Activated naive CD8-positive, alpha-beta T cell treated with anti-CD3 and anti-CD28 coated beads, Interleukin-2, amount 50 U/mL, for 16 hours (primary cell): ENCODE data around the gene FUT1.
"Not testable (repeated sequence)": the region's sequence is repeated elsewhere in the genome, so short reads cannot be mapped to it uniquely, and the experiment has no call there.

Experiments
- DNase-seq: peaks from one replicate; pipeline ENCODE4 v3.0.0-alpha.2; 2020; ENCODE audit warnings: low read depth, low spot score

FUT1 gene

DNA sequence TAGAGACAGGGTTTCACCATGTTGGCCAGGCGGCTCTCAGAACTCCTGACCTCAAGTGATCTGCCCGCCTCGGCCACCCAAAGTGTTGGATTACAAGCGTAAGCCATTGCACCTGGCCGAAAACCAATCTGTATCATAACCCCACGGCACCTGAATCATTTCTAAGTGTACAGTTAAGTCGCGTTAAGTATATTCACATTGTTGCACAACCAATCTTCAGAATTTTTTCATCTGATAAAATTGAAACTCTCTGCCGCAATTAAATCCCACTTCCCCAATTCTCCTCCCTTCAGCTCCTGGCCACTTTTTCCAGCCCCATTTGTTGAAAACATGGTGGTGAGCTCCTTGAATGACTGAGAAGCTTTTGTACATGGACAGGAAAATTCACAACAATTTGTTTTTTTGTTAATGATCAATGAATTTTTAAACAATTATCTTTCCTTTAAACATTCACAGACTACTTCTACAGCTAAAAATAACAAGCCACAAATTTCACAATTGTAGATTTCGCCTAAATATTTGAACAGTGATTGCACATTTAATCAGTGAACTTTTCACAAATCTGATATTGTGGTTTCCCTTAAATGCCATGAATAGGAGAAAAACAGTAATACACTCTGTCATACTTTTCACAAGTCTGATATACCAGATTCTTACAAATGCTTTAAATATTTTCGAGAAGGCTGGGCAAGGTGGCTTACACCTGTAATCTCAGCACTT lies 16.7 kb upstream of the FUT1 start:
- DNase-seq = no peak

DNA sequence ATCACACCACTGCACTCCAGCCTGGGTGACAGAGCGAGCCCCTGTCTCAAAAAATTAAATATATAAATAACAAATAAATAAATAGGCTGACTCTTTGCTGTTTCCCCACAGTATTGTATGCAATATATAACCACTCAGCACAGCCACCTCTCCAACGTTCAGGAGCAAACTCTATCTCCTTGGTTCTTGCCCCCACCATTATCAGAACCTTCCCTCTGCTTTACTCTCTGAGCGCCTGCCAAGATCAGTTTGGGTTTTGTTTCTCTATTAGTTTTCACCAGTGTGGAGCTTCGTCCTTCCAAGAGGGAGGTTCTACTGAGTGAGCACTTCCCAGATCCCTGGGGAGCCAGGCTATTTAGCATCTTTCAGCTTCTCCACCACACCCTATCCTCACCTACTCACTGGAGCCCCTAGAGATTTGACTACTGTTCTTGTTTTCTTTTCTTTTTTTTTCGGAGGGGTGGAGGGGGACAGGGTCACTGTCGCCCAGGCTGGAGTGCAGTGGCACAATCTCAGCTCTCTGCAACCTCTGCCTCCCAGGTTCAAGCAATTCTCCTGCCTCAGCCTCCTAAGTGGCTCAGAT lies 15.8 kb upstream of the FUT1 start:
- not testable (repeated sequence) for DNase-seq

GRCh38 chr19:48765816-48766215 lies 13.4 kb upstream of the FUT1 start:
- not testable (repeated sequence) for DNase-seq

GRCh38 chr19:48760504-48761205 lies 8.2 kb upstream of the FUT1 start:
- no peak for DNase-seq

DNA sequence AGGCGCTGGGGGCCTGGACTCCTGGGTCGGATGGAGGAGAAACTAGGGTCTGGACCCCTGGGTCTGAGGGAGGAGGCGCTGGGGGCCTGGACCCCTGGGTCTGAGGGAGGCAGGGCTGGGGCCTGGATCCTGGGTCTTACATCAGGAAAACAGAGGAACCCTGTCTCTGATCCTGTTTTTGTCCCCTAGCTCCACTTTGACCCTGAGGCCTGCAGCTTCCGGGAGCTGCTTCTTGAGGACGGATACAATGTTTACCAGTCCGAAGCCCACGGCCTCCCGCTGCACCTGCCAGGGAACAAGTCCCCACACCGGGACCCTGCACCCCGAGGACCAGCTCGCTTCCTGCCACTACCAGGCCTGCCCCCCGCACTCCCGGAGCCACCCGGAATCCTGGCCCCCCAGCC lies 5.3 kb upstream of the FUT1 start:
- DNase-seq = no peak

- no peak for DNase-seq
Measured at GRCh38 chr19:48757089-48757675, 4.7 kb upstream of the FUT1 start.

GRCh38 chr19:48756686-48757085 lies 4.2 kb upstream of the FUT1 start:
- no peak for DNase-seq

GRCh38 chr19:48756212-48756611 lies 3.8 kb upstream of the FUT1 start:
- DNase-seq = no peak

- DNase-seq = no peak
Measured at GRCh38 chr19:48755787-48756186, 3.3 kb upstream of the FUT1 start.

- no peak for DNase-seq
Measured at GRCh38 chr19:48755084-48755641, 2.7 kb upstream of the FUT1 start, which contains the start of gene FGF21. TSS of gene FGF21 (plus strand) at chr19:48755524. CDS start at chr19:48756237, 713 bp downstream.

DNA sequence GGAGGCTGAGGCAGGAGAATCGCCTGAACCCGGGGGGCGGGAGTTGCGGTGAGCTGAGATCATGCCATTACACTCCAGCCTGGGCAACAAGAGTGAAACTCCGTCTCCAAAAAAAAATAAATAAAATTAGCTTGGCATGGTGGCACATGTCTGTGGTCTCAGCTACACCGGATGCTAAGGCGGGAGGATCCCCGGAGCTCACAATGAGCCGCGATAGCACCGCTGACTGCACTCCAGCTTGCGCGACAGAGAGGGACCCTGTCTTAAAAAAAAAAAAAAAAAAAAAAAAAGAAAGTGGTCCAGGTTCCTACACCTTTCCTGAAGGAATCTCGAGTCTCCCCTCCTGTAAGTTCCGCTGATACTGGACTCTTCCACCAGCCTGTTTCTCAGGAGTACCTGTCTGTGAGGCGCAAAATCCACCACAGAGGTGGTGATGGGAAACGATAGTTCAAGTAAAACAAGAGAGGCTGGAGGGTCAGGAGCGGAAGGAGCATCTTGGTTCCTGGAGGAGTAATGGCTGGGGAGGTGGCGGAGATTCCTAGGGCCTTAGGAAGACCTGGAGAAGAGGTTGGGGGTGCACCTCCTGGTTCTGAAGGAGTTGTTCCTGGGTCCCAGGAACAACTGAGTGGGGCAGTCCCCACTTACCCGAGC lies 471 bp downstream of the FUT1 start:
- no peak for DNase-seq

DNA sequence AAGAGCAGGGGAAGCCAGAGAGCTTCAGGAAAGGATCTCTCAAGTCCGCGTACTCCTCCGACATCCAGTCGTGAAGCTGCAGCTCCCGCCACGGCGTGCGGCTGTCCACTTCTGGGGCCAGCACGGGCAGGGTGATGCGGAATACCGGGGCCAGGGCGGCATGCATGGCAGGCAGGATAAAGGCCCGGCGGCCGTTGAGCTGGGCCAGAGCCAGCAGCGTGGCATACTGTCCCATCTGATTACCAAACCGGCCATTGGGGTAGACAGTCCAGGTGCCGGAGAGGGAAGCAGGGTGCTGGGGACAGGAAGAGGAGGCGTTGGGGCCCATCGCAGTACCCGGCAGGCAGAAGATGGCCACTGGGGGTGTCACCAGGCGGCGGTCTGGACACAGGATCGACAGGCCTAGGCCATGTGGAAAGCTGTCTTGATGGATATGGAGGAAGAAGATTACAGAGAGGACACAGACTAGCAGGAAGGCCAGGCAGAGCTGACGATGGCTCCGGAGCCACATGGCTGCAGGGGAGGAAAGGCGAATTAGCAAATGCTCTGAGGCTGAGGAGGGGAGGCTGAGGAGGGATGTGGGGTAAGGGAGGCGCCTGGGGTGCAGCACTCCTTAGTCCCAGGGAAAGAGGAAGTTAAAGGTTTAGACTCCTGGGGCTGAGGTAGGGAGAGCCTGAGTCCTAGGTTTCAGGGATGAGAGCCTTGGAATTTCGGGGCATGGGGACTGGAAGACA lies 1.5 kb downstream of the FUT1 start:
- no peak for DNase-seq

DNA sequence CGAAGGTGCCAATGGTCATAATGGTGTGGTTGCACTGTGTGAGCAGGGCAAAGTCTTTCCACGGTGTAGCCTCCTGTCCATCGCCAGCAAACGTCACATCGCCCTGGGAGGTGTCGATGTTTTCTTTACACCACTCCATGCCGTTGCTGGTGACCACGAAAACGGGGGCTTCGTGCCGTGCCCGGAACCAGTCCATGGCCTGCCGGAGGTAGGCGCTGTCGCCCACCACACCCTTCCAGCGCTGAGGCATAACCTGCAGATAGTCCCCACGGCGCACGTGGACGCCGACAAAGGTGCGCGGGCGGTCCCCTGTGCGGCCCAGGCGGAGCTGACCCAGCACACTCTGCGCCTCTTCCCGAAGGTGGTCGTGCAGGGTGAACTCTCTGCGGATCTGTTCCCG lies 2.1 kb downstream of the FUT1 start:
- no peak for DNase-seq

DNA sequence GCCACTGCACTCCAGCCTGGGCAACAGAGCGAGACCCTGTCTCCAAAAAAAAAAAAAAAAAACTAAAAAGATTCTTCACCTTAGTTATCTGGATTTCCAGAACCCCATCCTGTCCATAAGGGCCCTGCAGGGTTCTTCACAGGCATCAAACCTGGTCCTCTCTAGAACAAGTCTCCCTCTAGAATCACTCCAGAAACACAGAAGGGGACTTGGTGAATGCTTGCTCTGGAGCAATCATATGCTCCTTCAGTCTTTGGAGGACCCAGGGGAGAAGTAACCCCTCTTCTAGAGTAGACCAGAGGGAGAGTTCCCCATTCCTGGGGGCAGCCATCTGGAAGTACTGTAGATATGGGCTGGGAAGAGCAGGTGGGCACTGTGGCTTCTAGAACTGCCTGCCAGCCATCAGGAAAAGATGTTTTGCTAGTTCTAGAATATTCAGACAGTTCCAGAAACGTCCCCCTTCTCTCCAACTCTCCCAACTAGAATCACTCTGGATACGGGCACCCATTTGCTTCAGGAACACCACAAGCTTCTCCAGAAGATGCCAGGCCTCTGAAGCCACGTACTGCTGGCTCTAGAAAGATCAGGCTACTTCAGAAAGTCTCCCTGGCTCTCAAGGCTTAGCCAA lies 2.8 kb downstream of the FUT1 start:
- no peak for DNase-seq

DNA sequence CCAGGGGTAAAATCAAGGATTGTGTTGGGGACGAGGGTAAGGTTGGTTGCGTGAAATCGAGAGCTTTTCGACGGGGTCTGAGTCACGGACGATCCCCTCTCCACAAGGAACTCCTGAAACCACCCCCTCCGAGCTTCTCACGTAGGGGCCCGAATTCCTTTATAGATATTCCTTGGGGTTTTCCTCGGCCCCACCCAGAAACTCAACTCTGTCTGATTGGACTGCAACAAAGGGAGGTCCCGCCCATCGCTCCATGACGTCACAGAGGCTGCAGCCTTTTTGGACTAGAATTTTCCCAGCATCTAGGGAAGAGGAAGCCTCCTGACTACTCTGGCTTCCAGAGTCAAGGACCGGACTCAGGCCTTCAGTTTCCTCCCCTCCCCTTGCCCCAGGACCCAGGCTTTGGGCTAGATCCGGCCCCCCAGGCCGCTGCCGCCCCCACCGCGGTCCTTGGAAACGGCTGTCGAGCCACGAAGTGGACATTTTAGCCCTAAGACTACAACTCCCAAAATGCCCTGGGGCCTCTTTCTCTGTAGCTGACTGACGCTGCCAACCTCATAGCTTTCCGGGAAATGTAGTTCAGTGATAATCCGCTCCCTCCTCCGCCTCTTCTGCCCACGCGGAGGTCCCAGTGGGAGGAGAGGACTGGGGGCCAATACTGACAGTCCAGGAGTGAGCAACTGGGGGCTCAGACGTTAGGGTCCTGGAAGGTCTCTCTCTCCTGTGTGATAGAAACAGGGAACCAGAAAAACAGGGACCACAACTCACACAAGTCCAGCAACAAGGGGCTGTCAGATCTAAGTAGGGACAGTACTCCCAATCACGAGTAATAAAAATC lies 5.5 kb downstream of the FUT1 start, which contains the start of gene IZUMO1:
Gene IZUMO1 (minus strand): TSS at position 172 of the 838 bp plus-strand sequence. CDS start 1,050 bp downstream, outside the sequence.
- no peak for DNase-seq

DNA sequence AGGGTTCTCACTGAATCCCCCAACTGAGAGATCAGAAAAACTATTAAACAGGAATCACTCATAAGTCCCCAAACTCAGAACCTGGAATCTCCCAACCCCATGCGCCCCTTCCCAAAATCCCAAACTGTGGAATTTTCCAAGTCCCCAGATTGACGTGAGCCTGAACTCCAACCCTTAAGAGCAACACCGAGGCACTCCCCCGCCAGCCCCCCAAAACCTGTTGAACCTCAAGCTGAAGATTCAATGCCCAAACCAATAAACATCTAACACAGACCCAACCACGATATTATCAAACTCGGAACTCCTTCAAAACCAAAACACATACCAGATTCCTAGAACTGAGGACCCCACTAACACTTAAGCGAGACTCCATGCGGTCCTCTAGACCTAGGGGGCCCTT lies 6.3 kb downstream of the FUT1 start:
- no peak for DNase-seq

GRCh38 chr19:48745208-48745995 lies 7.0 kb downstream of the FUT1 start:
- DNase-seq = no peak

DNA sequence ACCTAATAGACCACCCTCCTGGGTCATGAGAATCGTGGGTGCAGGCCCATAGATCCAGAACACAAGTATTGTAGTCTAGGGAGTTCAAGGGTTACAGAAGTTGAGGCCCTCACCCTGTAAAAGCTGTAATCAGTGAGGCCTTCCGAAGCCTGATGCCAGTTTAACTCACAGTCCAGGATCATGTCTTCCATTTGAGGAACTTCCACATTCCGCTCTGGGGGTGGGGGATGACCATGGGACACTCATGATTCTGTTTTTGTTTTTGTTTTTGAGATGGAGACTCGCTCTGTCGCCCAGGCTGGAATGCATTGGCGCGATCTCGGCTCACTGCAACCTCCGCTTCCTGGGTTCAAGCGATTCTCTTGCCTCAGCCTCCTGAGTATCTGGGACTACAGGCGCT lies 10.3 kb downstream of the FUT1 start:
- no peak for DNase-seq
